Muscle layer of duodenum (tissue), 2 donors: ENCODE measurements around the gene LRFN4.
"Not testable (repeated sequence)": the region's sequence is repeated elsewhere in the genome, so short reads cannot be mapped to it uniquely, and the experiment has no call there.

Source experiments
- H3K27ac ChIP-seq: one replicate; pipeline ENCODE4 v1.7.0; 2013; ENCODE audit warnings: mild to moderate bottlenecking, low read length
- H3K27me3 ChIP-seq: one replicate; pipeline ENCODE4 v1.7.0; 2013; ENCODE audit warnings: low read depth, mild to moderate bottlenecking, control low read depth, low read length
- H3K36me3 ChIP-seq, 2 donors: one replicate each; pipeline ENCODE4 v1.7.0; 2013; ENCODE audit warnings: low read length in 2 of 2, control low read depth in 1 of 2, mild to moderate bottlenecking in 1 of 2; ENCODE audit not compliant: insufficient read depth in 2 of 2, control insufficient read depth in 1 of 2
- H3K4me1 ChIP-seq, 2 donors: one replicate each; pipeline ENCODE4 v1.7.0; 2013; ENCODE audit warnings: low read length in 2 of 2, mild to moderate bottlenecking in 2 of 2, control low read depth in 1 of 2, moderate library complexity in 1 of 2; ENCODE audit not compliant: insufficient read depth in 2 of 2, control insufficient read depth in 1 of 2
- H3K4me3 ChIP-seq, 2 donors: one replicate each; pipeline ENCODE4 v1.7.0; 2013; ENCODE audit warnings: low read length in 2 of 2, low read depth in 1 of 2, mild to moderate bottlenecking in 1 of 2
- H3K9me3 ChIP-seq, 2 donors: one replicate each; pipeline ENCODE4 v1.7.0; 2013; ENCODE audit warnings: low read length in 2 of 2, control low read depth in 1 of 2, mild to moderate bottlenecking in 1 of 2; ENCODE audit not compliant: control insufficient read depth in 1 of 2
- donor health status: healthy.

The LRFN4 gene

GRCh38 chr11:66856496-66857233 is at the start of gene LRFN4:
Gene LRFN4 (plus strand): TSS chr11:66857064. CDS start chr11:66857745, 681 bp downstream.
- Histone ChIP-seq H3K4me1 (peaks cover 6% of the 10 kb centered on the region in 2 donors), H3K36me3 (peaks cover 0 to 3% of the 10 kb centered on the region in 2 donors), H3K27ac (peak within 1 kb of the TSS; percentile 86), H3K27me3 (no peaks in the 10 kb centered on the region), H3K4me3 (peak within 1 kb of the TSS; percentile 74 to 87), H3K9me3 (no peaks in the 10 kb centered on the region)

- no peak overlapping the region for H3K27ac ChIP-seq
- peaks cover 3% of the 10 kb centered on the region in 2 donors for H3K36me3 ChIP-seq
- no peaks in the 10 kb centered on the region for H3K9me3 ChIP-seq
- H3K4me1 ChIP-seq, result no peaks in the 10 kb centered on the region
- H3K4me3 ChIP-seq, result no peak overlapping the region
- no peaks in the 10 kb centered on the region for H3K27me3 ChIP-seq
These were observed 47.3 kb upstream of the LRFN4 start for GRCh38 chr11:66809592-66809991.

GRCh38 chr11:66810576-66811185 is 46.2 kb upstream of the LRFN4 start:
- no peaks in the 10 kb centered on the region for H3K4me1 ChIP-seq
- no peak overlapping the region for H3K27ac ChIP-seq
- H3K4me3 ChIP-seq, result no peak overlapping the region
- H3K36me3 ChIP-seq, result peaks cover 3% of the 10 kb centered on the region in 2 donors
- H3K27me3 ChIP-seq, result no peaks in the 10 kb centered on the region
- no peaks in the 10 kb centered on the region for H3K9me3 ChIP-seq

- Histone ChIP-seq H3K27me3 (no peaks in the 10 kb centered on the region), H3K4me1 (no peaks in the 10 kb centered on the region), H3K4me3 (no peak overlapping the region), H3K27ac (no peak overlapping the region), H3K36me3 (peaks cover 0 to 3% of the 10 kb centered on the region in 2 donors), H3K9me3 (no peaks in the 10 kb centered on the region)
These were observed 42.2 kb upstream of the LRFN4 start for GRCh38 chr11:66814678-66815077.

GRCh38 chr11:66815646-66816045 is 41.2 kb upstream of the LRFN4 start:
- Histone ChIP-seq H3K27ac (no peak overlapping the region), H3K36me3 (peaks cover 0 to 3% of the 10 kb centered on the region in 2 donors), H3K27me3 (no peaks in the 10 kb centered on the region), H3K4me1 (no peaks in the 10 kb centered on the region), H3K9me3 (no peaks in the 10 kb centered on the region), H3K4me3 (no peak overlapping the region)

DNA sequence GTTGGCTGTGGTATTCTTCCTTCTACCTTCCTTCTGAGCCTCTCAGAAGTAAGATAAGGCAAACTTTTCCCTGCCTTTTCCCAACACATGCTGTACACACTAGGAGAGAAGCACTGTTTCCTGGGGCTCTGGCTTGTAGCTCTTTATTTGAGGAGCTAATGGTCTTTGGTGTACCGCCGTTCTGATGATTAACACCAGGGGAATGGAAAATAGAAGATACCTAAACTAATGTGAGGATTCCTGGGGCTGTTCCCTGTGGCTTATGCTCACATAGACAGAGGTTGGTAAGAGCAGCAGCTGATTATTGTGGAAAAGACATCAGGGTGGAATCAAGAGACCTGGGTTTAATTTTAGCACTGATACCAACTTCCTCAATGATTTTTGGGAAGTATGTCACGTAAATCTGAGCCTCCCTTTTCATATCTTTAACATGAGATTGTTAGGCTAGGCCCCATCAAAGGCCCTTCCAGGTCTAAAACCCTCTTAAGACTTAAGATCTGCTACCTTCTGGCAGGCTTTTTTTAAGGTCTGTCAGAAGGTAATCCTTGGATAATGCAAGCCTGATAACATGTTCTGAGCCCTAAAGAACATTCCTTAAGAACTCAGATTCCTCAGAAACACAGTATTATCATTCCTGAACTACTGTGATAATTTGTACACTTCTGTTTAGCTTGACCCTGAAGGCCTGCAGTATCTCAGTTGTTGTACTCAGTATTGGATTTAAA is 38.5 kb upstream of the LRFN4 start:
- Histone ChIP-seq H3K27me3 (no peaks in the 10 kb centered on the region), H3K27ac (no peak overlapping the region), H3K4me1 (no peaks in the 10 kb centered on the region), H3K36me3 (no peaks in the 10 kb centered on the region), H3K4me3 (no peak overlapping the region), H3K9me3 (no peaks in the 10 kb centered on the region)

GRCh38 chr11:66820381-66820780 is 36.5 kb upstream of the LRFN4 start:
- H3K9me3 ChIP-seq, result no peaks in the 10 kb centered on the region
- no peaks in the 10 kb centered on the region for H3K4me1 ChIP-seq

GRCh38 chr11:66820901-66821300 is 36.0 kb upstream of the LRFN4 start:
- no peak overlapping the region for H3K4me3 ChIP-seq
- H3K27me3 ChIP-seq, result no peaks in the 10 kb centered on the region
- no peaks in the 10 kb centered on the region for H3K9me3 ChIP-seq
- H3K27ac ChIP-seq, result no peak overlapping the region
- no peaks in the 10 kb centered on the region for H3K36me3 ChIP-seq
- H3K4me1 ChIP-seq, result no peaks in the 10 kb centered on the region

More at GRCh38 chr11:66820381-66820780, 36.5 kb upstream of the LRFN4 start:
- Histone ChIP-seq H3K27ac (no peak overlapping the region), H3K36me3 (no peaks in the 10 kb centered on the region), H3K4me3 (no peak overlapping the region), H3K27me3 (no peaks in the 10 kb centered on the region)

- Histone ChIP-seq H3K4me3 (no peak overlapping the region), H3K9me3 (no peaks in the 10 kb centered on the region), H3K27me3 (no peaks in the 10 kb centered on the region), H3K27ac (no peak overlapping the region), H3K4me1 (no peaks in the 10 kb centered on the region), H3K36me3 (peaks cover 0 to 5% of the 10 kb centered on the region in 2 donors)
These were observed 33.2 kb upstream of the LRFN4 start for GRCh38 chr11:66823700-66824099.

- not testable (repeated sequence) for H3K9me3 ChIP-seq, H3K27ac ChIP-seq, H3K36me3 ChIP-seq, H3K4me1 ChIP-seq, H3K27me3 ChIP-seq, H3K4me3 ChIP-seq
These were observed 32.3 kb upstream of the LRFN4 start for GRCh38 chr11:66824573-66824972.

- no peaks in the 10 kb centered on the region for H3K4me1 ChIP-seq
- no peaks in the 10 kb centered on the region for H3K27me3 ChIP-seq
- peaks cover 4 to 6% of the 10 kb centered on the region in 2 donors for H3K36me3 ChIP-seq
- no peak overlapping the region for H3K27ac ChIP-seq
- no peaks in the 10 kb centered on the region for H3K9me3 ChIP-seq
- H3K4me3 ChIP-seq, result no peak overlapping the region
These were observed 22.4 kb upstream of the LRFN4 start for GRCh38 chr11:66834539-66834845.
